ENCODE results near the gene NHEJ1.

The NHEJ1 gene

DNA sequence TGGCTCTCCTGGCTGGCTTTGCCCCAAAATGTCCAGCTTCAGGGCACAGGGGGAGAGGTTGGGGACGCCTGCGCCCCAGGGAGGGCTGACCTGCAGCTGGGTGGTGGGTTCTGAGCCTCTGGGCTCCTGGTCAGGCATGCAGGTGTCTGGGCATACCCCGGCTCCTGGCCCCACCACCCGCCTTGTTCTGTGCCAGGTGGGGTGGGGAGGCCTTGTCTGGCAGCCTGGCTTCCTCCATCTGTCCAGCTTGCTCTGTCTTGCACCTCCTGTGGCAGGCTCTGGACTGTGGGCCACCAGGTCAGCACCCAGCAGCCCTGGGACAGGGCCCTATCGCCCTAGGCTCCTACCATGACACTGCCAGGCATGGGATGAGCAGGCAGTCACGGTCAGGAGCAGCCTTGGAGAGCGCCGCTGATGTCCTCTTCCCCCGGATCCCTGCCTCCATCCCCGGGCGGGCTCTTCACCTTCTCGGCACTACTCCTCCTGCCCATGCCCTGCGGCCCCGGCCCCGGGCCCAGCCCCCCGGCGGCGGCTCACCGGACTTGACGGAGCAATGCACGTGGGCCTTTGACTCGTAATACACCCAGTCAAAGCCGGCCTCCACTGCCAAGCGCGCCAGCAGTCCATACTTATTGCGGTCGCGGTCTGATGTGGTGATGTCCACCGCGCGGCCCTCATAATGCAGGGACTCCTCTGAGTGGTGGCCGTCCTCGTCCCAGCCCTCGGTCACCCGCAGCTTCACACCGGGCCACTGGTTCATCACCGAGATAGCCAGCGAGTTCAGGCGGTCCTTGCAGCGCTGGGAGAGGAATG lies 103.5 kb downstream of the NHEJ1 start:
- no peak for DNase-seq

DNA sequence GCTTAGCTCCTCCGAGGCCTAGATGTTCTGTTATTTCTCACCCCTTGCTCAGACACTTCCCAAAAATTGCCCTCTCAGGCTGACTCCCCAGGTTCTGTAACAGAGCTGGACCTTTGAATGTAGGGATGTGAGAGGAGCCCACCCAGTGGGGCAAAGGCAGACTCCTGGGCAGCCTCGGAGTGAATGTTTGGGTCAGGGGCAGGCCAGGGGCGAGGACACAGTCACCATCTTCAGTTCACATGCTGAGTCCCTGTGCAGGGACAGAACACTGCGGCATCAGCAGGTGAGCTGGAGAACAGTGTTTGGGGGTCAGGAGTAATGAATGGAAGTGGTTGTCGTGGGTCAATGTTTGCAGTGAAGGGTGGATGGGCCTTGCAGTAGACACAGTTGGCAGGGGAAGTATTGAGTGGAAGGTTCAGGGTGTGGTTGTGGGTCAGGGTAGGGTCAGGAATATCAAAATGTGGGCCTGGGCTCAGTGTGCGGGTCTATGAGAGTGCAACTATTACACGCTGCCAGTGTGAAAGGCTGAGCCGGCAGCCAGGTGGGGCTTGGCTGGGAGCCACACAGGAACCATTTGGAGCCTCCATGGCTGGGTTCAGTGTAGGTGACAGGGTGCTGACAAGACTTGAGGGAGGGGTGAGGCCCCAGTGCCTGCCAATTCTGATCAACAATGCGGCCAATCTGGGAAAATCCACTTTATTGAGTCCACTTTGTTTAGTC lies 104.3 kb downstream of the NHEJ1 start:
- DNase-seq: no peak

DNA sequence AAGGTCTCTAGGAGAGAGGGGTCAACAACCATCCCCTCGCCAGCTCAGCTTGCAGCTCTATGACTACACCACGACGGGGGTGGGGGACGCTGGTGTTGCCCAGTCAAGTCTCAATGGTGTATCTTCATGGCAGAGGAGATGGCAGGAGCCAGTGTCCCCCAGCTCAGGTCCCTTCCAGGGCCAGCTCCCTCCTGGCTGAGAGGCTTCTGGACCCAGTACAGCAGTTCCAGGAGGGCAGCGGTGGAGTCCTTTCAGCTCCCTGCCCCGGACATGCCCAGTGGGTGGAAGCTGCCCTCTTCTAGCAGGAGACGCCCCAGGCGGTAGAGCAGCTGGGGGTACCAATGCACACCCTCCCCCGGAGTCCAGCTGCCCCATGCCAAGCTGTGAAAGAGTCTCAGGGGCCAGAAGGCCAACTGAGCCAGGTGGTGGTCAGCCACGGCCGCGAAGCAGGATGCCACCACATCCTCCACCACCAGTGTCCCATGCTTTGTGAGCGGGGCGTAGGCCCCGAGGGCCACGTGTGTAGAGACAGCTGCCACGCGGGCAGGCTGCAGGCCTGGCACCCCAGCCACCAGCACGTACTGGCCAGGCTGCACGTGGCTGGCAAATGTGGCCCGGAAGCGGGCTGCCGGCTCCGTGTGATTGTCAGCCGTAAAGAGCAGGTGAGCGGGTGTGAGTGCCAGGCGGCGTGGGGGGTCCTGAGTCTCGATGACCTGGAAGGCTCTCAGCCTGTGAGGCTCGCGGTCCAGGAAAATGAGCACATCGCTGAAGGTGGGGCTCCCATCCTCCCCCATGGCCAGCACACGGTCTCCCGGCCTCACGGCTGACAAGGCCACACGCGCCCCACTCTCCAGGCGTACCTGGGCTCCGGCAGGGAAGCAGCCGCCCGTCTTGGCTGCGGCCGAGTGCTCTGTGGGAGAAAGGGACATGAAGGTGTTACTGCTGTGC lies 105.4 kb downstream of the NHEJ1 start:
- DNase-seq: no peak

DNA sequence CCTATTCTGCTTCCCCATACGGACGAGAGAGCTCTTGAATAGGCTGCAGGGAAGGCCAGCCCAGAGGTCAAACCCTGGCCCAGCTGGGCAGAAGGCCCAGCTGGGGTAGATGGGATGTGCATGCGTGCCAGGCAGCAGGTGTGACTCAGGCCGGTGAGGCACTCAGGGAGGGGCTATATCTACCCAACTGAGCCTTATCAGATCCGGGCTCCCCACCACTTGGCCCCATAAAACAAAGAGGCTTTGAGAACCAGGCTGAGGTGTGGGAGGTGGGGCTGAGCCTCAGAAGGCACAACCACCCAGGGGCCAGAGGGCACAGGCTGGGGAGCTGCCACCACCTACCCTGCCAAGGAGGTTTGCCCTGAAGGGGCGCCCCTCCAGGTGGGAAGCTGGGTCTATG lies 111.3 kb downstream of the NHEJ1 start:
- no peak for DNase-seq

DNA sequence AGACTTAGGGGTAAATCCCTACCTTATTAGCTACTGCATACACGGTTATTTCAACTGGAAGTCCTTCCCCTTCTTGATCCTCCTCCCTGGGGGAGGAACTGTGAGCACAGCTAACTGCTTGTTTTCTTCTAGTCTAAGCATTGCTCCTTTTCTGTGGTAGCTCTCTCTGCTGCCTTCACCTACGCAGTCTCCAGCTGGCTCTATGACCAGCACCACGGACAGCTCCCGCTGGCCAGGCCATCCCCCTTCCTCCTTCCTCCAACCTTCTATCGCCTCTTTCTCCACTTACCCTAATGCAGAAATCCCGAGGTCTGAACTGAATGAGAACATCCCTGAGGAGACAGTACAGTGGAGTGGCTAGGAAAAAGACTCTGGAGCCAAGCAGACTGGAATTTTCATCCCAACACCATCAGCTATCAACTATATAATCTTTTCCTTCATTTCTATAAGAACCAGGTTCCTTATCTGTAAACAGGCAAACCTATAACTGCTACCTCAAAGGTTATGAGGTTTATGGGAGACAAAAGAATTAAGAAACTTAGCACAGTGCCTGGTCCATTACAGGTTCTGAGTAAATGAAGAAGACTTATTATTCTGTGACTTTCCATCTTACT lies 114.6 kb downstream of the NHEJ1 start:
- peak; percentile 16 for DNase-seq

DNA sequence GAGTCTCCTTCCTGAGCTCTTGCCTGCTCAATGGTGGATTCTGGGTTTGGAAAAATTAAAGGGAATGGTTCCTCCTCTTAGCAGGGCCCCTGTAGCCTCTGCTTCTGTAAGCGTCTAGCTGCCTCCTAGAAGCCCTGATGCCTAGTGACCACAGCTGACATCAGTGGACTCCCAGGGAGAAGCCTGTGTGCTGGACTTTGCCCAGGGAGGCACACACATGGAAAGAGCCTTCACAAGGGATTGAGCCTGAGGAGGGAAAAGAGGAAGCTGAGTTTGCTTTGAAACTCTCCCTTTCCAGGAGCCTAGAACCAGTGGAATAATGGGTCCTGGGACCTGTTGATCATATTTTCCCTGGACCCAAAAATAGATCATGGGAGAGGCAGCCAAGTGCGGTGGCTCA lies 117.9 kb downstream of the NHEJ1 start:
- no peak for DNase-seq

DNA sequence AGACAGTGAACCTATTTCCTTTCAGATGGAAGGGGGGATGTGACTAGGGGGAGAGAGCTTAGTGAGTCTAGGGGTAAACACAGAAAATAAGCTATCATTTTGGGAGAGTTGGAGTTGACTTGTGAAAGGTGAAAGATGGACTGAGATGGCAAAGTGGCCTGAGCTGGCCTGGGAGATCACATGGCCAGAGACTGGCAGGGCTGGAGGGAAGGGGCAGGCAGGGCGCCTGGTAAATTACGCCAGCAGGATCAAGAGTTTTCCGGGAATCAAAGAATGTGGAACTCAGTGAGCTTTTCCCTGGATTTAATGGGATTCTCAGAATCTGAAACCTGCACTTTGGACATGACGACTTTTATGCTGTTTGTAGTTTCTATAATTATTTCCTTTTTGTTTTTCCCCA lies 118.5 kb downstream of the NHEJ1 start:
- no peak for DNase-seq

DNA sequence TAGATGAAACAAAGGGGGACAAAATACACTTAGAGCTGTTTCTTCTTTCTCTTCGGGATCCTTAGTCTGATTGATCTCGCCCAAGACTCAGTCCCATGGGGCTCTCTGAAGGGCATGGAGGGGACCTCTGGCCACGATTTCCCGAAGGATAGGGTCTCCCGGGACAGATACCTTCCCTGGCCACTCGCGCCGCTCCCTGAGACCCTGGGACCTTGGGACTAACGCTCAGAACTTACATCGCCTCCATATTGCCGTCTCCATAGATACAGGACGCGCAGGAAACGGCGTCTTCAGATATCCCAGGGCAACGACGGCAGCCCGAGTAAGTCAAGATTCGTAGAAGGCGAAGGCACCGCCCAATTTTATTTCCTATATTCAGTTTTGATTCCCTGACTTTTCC lies 119.4 kb downstream of the NHEJ1 start, which contains the start of gene CFAP65:
Gene CFAP65 (minus strand): TSS at position 265 of the 400 bp plus-strand sequence. CDS start 2,468 bp downstream, outside the sequence.
- DNase-seq: peak; percentile 23

DNA sequence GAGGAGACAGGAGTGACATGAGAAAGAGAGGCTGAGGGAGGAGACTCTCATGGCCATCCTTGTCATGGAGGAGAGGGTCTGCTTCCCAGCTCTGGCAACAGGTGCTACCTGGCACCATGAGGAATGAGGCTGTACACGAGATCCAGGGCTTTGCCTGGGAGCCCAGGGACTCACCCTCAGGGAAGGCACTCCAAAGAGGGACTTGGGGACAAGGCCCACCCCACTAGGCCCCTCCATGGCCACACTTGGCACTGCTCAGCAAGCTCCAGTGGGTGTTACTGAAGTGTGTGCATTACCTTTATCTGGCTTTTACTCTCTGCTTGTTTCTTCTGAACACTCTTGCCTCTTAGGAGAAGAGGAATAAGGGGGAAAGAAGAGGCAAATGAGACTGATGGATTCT lies 122.0 kb downstream of the NHEJ1 start:
- DNase-seq: no peak

DNA sequence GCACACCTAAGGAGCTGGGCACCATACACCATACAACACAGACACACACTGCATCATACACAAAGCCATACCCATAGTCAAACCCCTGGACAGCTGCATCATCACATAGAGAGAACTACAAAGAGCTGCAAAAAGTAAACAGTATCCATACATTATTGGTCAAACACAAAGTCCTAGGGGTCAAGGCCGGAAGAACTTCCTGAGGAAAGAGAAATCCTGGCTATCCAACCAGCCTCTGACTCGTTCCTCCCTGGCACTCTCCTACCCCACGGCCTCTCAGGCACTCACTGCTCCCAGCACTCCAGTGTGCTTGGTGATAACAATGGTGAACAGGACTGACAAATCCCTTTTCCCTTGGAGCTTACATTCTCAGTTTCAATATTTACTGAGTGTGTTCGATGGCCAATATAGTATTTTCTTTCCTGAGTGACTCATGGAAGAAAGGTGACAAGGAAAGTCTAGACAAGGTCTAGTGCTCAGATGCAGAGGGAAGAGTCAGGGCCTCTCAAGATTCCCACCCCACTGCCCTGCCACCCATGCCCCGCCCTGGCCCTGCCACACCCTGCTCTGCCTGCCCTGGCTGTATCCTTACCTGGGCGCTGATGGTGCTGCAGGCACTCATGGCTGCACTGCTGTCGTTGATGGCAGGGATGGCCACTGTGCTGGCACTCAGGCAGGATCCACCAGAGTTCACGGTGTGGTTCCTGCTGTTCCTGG lies 122.7 kb downstream of the NHEJ1 start:
- no peak for DNase-seq

DNA sequence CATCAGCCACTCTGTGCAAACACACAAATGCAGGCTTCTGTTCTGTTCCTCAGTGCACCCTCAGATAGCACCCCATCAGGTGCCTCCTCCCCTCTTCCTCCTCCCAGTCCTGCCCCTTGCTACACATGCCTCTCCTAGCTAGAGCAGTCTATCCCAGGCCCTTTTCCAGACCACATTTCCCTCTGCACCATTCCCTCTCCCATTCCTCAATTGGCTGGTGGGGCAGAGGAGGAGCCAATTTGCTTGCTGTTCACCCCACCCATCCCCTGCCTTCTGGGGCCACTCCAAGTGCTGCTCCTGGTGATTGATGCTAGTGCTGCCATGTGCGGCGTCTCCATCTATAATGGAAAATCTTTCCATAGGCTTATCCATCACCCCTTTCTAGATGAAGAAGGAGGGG lies 124.7 kb downstream of the NHEJ1 start:
- no peak for DNase-seq

DNA sequence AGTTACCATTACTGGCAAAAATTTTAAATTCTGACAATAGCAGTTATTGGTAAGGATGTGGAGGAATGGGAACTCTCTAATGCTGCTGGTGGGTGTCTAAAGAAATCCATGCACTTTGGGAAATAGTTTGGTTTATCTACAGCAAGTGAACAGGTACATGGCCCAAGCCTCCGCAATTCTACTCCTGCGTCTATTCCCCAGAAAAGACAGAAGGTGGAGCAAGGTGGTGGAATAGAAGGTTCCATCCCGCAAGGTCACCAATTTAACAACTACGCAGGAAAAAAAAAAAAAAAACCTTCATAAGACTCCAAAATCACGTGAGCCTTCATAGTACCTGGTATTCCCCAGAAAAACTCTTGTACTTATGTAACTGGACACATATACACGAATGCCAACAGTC lies 125.8 kb downstream of the NHEJ1 start:
- DNase-seq: no peak

DNA sequence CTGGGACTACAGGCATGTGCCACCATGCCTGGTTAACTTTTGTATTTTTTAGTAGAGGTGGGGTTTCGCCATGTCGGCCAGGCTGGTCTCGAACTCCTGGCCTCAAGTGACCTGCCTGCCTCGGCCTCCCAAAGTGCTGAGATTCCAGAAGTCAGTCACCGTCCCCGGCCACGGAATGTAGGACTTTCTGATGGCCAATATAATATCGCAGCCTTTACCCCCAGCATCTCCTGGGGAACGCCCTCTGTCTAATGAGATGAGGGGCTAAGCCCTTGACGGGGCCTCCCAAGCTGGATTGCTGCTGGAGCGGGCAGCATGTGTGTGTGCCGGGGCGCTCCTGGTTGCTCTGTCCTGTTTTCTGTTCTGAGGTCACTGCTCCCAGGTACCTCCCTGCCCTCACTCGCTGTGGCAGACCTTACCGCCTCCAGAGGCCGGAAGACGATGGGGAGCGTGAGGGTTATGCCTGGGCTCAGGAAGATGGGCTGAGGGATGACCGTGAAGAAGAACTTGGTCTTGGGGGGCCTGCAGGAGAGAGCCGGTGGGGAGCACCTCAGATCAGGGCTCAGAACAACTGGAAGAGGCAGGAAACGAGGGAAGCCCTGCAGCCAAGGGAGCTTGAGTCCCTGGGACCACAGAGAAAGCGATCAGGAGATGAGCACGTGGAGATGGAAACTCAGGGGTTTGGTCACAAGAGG lies 128.4 kb downstream of the NHEJ1 start:
- DNase-seq: no peak

DNA sequence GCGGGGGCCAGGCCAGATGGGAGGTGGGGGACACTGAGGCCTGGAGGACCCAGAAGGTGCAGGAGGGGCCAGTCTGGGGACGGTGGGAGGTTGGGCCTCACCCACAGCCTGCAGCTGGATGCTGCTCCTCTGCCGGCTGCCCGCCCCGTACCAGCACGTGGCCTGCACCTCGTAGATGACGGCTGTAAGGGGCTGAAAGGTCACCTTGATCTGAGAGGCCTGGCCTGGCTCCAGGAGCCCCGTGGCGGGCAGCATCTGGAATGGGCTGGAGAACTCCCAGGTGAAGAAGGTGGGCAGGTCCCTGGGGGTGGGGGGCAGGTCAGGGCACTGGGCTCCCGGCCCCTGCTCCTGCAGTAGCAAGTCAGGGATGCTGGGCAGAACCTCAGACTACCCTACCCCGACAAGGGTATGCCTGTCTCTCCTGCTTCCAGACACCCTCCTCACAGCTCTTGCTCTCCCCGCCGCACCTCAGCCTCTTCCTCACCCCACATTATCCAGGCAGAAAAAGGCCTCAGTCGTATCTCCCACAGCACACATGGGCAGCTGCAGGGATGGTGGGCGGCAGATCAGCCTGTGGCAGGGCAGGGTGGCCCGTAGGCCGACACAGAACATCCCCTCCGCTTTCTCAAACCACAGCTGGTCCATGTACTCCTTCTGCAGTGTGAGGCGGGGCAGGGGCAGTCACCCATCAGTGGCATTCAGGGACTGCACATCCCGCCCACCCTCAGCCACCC lies 129.4 kb downstream of the NHEJ1 start:
- DNase-seq: no peak

DNA sequence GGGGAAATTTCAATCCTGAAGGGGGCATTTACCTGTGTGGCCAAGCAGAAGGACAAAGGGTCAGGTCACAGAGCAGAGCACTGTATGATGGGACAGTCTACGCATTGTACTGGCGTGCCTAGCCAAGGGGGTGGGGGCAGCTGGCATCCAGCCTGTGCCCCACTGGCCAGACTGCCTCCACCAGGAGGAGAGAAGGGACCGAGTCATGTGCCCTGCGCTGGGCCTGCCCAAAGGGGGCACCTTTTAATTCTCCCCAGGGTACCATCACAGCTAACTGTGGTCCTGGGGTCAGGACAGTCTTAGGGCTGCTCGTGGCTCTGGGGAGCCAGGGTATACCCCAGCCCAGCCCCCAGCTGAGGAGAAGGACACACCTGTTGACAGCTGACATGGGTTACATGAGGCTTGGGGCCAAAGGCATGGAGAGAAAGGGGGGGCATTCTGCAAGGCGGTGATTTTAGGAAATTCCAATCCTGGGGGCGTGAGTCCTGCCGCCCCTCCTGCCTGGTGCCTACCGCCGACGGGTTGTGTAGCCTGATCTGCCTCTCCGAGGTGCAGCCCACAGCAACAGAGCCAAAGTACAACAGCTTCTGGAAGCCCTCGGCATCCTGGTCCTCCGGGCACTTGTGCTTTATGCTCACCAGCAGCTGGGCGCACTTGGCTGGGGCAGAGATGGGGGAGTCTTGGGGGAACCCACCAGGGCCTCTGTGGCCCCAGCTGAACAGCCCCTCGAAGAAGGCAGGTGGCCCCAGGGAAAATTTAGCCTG lies 130.3 kb downstream of the NHEJ1 start:
- DNase-seq: no peak

DNA sequence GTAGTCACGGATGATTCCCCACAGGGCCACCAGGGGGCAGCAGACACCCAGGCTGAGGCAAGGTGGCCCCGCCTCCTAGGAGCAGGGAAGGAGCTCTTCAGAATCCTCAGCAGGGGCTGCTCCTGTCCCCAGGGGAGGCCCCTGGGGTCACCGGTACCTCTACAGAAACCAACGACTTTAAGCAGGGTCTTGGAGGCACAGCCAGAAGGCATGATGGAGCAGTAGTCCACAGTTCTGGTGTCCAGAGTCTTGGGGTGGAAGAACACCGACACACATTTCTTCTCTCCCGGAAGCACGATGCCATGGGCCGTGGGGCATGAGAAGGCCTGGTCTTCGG lies 130.8 kb downstream of the NHEJ1 start:
- DNase-seq: peak; percentile 76

DNA sequence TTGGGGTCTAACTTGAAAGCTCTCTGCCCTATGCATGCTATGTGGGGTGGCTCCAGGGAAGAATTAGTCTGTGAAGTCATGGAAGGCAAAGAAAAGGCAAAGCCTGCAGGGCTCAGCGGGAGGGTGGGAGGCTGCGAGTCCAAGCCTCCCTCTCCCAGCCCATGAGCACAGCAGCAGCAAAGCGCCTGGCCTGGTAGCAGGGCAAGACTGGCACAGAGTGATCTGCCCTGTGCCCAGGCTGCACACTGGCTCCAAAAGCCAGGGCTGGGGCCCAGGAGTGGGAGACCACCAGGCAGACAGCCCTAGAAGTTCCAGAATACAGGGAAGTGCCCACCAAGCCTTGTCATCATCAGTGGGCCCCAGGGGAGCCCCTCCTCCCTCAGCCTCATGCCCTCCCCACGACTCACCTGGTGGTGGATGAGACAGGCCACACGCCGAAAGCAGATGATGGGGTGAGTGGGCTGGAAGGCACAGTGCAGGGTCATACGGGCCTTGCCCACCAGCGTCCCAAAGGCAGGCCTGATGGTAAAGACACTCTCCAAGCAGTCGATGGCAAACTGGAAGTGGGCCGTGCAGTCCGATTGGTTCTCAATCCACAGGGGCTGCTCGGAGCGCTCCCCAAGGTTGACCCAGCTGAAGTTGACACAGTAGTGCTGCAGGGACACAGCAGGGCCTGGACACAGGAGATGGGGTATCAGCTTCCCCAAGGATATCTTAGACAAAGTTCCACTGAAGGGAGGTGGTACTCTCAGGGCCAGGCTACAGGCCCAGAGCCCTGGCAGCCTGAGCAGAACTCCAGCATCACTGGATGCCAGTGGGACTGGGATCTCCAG lies 131.4 kb downstream of the NHEJ1 start:
- DNase-seq: no peak

DNA sequence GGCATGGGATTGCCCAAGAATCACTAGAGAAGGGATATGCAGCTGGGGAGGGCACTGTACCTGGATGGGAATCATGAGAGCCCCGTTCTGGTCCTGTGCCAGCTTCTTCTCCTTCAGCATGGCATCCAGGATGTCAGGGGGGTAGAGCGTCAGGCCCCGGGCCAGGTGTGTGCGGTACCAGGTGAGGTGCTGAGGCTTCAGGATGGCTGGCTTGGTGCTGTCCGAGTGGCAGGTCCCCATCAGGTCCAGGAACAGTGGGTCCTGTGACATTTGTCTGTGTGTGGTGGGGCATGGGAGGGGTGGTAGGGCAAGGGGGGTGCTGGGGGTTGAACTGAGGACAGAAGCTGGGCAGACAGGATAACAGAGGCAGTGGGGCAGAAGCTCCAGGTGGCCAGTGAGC lies 132.5 kb downstream of the NHEJ1 start:
- DNase-seq: no peak

DNA sequence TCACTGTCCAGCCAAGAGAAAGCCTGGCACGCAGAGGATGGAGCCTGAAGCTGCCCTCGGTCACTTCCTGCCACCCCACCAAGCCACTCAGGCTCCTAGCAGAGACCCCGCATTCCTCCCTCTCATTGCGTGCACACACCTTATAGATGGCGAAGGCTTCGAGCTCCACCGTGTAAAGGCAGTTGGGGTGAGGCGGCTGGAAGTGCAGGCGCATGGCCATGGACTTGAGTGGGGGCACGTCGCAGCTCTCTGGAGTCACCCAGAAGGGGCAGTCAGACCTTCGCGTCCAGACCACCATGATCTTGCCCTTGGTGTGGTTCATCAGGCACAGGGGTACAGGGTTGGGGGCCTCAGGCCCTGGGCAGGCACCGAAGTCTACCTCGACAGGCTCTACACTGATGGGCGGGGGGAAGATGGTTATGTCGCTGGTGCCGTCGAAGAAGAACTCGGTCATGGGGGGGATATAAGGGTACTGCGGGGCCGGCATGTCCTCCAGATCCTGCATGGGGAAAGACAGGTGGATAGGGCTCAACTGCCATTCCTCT lies 133.0 kb downstream of the NHEJ1 start:
- DNase-seq: no peak

Measured in activated naive CD4-positive, alpha-beta T cell treated with Interleukin-2 at 50 U/mL for 16 hours (primary cell).